Dermis microvascular lymphatic vessel endothelial cell (primary cell): ENCODE data around the gene VSIG10L. TPM values are rescaled to one million over a fixed set of nuclear protein-coding genes. Genes with fewer than 3 reads are reported as not detected.

Experiments used
- DNase-seq, 2 donors: peaks; one replicate each; pipeline versions ENCODE4 v3.0.0 to v3.0.0-alpha.2; 2010; ENCODE audit warnings: low read depth in 2 of 2
- total RNA-seq: library from RNA; depleted of rRNA; stranded (reverse); fragments of >200 nt; gene quantifications from 2 replicates; pipeline ENCODE4 v1.2.1, GENCODE V29; 2014

The VSIG10L gene
- total RNA-seq, 1 donor from 2014 or later = 0.13 TPM

GRCh38 chr19:51338563-51339312 lies 3.2 kb downstream of the VSIG10L start:
- peak; percentile 31 to 75 for DNase-seq

- DNase-seq = no peak
Observed at GRCh38 chr19:51337861-51338562, 3.9 kb downstream of the VSIG10L start.

DNA sequence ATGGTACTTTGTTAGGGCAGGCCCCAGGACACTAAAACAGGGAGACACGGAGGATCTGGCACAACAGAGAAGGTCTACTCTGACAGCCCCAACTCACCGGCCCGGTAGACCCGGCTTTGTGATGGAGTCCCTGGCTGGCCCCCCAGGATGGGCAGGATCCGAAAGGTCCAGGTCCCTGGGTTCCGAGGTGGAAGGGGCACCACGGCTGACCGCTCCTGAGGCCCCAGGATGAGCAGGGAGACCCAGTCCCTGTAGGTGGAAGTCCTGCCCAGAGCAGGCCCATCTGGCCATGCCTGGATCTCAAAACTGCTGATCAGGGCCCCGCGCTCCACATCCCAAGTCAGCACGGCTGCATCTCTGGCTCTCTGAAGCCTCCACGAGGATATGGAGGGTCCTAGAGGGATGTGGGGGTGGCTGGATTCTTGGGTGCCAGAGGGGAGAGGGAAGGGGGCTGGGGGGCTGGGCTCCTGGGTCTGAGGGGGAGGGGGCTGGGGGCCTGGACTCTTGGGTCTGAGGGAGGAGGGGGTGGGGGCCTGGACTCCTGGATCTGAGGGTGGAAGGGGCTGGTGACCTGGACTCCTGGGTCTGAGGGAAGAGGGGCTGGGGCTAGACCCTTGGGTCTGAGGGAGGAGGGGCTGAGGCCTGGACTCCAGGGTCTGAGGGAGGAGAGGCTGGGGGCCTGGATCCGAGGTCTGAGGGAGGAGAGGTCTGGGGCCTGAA lies 4.6 kb downstream of the VSIG10L start:
- DNase-seq = no peak

DNA sequence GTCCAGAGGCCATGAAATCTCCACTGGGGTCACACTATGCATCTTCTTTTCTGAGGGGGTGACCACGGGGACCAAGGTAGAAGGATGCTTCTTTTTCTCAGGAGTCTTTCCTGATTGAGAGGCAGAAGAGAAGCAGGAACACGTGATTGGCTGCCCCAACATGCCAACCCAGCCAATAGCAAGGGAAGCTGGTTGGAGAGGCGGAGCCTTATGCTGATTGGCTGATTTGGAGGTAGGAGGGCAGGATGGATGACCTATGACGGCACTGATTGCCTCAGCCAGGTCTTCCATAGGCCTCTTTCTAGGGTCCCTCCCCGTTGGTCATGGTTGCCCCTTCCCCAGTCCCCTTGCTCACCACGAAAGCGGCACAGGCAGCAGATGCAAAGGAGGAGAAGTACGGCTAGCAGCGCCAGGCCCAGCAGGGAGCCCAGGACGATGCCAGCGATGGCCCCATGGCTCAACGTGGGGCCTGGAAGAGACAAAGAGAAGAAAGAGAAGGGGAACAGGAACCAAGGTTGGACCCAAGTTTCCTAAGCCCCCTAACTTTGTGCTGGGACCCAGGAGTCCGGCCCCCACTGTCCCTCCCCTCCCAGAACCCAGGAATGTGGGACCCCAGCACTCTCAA lies 8.0 kb downstream of the VSIG10L start:
- no peak for DNase-seq

GRCh38 chr19:51331716-51332115 lies 10.2 kb downstream of the VSIG10L start:
- no peak for DNase-seq

DNA sequence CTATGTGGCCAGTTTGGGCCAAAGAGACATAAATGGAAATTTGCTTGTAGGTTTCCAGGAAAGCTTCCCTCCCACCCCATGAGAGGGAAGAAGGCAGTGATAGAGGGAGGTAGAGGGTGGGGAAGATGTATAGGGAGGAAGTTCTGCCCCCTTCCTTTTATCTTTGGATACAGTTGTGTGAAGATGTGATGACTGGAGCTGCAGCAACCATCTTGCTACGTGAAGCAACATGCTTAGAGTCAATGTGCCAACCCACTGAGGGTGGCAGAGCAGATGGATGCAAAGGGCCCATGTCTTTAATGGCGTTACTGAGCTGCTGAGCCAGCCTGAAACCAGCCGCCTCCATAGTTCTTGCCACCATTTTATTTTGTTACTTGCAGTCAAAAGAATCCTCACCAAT lies 10.7 kb downstream of the VSIG10L start:
- DNase-seq = no peak

GRCh38 chr19:51330366-51330765 lies 11.6 kb downstream of the VSIG10L start:
- no peak for DNase-seq

- no peak for DNase-seq
Observed at GRCh38 chr19:51329411-51329810, 12.5 kb downstream of the VSIG10L start.

DNA sequence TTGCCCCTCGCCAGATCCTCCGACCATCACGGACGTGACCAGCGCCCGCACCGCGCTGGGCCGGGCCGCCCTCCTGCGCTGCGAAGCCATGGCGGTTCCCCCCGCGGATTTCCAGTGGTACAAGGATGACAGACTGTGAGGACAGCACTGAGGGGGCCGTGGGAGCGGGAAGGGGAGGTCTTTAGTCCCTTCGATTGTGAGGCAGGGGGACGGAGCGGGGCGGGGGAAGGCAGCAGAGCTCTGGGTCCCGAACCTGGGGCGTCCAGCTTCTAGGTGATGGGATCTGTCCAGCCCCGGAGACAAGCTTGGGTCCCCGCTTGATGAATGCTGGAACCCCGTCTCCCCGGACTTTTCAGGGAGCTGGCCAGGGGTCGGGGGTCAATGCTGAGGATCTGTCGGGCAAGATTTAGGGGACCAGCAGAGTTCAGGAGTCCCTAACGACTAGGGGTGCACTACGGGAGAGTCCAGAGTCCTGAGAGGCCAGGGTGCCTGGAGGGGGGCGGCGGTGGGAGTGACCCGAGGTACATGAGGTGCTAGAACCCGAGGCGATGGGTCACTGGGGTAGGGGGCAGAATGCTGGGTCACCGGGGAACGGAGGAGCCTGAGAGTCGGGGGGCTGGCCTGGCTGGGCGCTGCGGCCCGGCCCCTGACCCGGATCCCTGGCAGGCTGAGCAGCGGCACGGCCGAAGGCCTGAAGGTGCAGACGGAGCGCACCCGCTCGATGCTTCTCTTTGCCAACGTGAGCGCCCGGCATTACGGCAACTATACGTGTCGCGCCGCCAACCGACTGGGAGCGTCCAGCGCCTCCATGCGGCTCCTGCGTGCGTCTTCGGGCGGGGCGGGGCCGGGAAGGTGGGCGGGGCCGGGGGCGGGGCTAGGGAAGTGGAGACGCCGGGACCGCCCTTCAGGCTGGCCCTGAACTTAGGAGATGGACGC lies 14.6 kb downstream of the VSIG10L start:
- DNase-seq = peak in 1 of 2 donors; percentile 57

DNA sequence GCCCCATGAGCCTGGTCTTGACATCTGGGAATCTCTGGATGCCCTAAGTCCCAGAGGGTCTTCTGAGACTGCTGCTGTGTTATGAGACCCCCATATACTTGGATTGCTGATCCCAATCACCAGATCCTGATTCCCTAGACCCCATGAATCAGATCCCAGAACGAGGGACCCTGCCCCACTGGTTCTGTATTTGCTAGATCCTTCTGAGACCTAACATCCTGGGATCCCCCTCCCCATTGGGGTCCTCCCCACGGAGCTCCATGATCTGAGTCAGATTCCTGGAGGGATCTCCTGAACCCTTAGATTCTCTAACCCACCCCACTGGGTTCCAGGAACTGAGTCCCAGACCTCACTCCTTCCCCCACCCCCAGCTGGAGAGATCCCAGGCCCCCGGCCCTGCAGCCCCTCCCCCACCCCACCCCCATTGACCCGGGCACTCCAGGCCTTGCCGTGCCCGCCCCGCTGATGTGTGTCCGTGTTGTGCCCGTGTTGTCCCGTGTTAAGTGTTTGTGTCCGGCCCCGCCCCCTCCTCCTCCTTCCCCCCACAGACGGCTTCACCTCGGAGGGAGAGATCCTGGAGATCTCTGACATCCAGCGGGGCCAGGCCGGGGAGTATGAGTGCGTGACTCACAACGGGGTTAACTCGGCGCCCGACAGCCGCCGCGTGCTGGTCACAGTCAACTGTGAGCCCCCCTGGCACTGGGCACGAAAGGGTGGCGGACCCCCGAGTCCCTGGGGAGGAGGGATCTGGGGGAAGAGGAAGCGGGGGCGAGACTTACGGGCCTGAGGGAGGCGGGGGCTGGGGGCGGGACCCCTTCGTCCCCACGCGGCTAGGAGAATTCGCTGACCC lies 15.5 kb downstream of the VSIG10L start:
- no peak for DNase-seq

- DNase-seq = no peak
Observed at GRCh38 chr19:51325161-51325976, 16.6 kb downstream of the VSIG10L start.

- DNase-seq = no peak
Observed at GRCh38 chr19:51324167-51324481, 17.8 kb downstream of the VSIG10L start.

- DNase-seq = no peak
Observed at GRCh38 chr19:51323481-51324166, 18.3 kb downstream of the VSIG10L start.

- no peak for DNase-seq
Observed at GRCh38 chr19:51321799-51322198, 20.1 kb downstream of the VSIG10L start.

- DNase-seq = no peak
Observed at GRCh38 chr19:51320280-51320657, 21.7 kb downstream of the VSIG10L start.

DNA sequence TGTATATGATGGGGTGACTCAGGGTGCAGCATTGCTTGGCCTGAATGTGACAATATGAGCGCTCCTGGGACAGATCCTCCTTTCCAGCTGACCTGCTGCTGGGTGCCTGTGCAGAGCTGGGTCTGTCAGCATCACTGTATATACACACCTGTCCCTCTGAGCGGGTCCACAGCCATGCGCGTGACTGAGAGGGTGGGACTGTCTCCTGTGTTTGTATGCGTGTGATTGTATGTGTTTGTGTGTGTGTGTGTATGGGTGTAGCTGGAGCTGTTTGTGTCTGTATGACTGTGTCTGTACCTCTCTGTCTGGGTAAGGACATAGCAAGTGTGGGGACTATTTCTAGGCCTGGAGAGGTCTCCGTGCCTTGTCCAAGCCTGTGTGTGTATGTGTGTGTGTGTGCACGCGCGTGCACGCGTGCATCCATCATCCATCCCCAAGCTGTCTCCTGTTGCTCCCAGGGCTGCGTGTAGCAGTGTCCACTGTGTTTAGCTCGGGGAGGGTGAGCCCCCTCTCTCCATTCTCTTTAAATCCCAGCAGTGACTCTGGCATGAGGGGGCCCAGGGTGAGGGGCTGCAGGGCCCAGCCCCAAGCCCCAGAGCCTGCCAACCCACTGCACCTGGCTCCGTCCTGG lies 22.2 kb downstream of the VSIG10L start:
- no peak for DNase-seq

DNA sequence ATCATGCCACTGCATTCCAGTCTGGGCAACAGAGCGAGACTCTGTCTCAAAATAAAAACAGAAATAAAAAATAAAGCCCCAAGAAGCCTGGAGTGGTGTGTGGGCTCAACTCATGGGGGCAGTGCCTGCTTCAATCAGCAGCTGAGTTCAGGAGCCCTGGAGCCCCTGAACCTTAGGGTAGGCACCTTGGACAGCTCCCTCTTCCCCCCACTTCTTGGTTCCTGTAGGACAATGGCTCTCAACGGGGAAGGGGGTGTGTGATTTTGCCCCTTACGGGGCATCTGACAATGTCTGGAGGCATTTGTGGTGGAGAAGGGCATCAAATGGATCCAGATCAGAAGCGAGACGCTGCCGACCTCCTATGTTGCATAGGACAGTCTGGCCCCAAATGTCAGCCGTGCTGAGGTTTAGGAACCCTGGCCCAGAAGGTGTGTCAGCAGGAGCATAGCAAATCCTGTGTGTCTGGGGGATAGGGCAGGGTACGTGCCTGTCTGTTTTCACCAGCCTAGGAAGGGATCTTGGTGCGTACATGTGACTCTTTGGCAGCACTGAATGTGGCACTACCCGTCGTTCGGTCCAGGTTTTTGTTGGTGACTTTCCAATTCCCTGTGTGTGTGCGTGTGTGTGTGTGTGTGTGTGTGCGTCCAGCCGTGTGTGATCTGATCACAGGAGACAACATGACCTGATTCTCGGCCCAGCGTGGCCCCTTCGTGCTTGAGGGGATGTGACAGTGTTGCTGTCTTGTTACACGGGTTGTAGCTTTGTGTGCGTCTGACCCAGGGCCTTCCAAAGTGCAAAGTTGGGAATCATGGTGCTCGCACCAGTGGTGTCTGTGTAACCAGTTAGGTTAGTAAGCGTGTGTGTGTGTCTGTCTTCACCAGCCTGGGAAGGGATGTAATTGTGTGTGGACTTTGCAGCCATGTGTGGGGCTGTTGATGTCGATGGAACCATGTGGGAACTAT lies 23.0 kb downstream of the VSIG10L start:
- no peak for DNase-seq
